VCaP (cell line): ENCODE data around the gene PDE4D.

ENCODE experiments used
- H3K27ac ChIP-seq: fragments of 450-650 bp; 2 replicates; pipeline ENCODE4 v1.5.1; 2017
- CTCF ChIP-seq: fragments of 450-650 bp; conservative IDR thresholded peaks from 2 replicates; pipeline ENCODE4 v1.5.1; 2017; ENCODE audit warnings: mild to moderate bottlenecking, moderate library complexity

PDE4D gene

DNA sequence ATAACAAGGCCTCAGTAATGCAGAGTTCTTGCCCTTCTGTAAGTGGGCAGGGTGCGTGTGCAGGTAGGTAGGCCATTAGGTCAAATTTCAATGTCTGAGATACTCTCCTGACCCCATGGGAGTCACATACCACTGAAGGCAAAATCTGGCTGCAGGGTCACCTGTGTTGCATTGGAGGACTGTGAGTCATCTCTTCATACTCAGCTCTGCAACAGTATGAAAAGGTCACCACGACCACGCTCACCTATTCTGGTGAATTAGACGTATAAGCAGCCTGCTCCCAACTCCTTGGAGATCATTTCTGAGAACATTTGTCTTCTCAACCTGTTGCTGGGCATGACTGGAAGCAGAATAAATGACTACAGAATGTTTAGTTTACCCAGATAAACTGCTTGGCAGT, 599.8 kb downstream of the PDE4D start:
- TF ChIP-seq CTCF: no peak
- no peak overlapping the region for H3K27ac ChIP-seq

DNA sequence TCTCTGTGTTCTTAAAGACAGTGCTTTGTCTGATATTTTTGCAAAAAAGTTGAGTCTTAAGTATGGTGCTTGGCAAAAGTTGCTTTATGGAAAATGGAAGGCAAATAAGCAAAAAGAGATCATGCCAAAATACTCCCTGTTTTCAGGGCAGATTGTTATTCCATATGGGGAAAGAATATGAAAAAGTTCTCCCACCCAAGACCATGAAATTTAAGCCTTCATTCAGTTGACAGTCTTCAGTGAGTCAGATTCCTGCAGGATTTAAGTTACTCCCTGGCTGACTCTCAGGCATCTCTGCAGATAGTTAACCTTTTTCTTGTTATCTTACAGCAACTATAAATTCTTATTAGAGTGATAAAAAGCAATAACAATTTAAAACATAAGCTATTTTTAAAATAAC, 601.6 kb downstream of the PDE4D start:
- no peak overlapping the region for H3K27ac ChIP-seq

GRCh38 chr5:59287884-59288283, 605.6 kb downstream of the PDE4D start:
- no peak overlapping the region for H3K27ac ChIP-seq
- TF ChIP-seq CTCF: no peak

More for the DNA sequence above, 601.6 kb downstream of the PDE4D start:
- TF ChIP-seq CTCF: no peak

- no peak for TF ChIP-seq CTCF
- H3K27ac ChIP-seq: no peak overlapping the region
Observed at GRCh38 chr5:59287361-59287760, 606.2 kb downstream of the PDE4D start.

- no peak overlapping the region for H3K27ac ChIP-seq
- TF ChIP-seq CTCF: no peak
Observed at GRCh38 chr5:59286510-59286909, 607.0 kb downstream of the PDE4D start.

DNA sequence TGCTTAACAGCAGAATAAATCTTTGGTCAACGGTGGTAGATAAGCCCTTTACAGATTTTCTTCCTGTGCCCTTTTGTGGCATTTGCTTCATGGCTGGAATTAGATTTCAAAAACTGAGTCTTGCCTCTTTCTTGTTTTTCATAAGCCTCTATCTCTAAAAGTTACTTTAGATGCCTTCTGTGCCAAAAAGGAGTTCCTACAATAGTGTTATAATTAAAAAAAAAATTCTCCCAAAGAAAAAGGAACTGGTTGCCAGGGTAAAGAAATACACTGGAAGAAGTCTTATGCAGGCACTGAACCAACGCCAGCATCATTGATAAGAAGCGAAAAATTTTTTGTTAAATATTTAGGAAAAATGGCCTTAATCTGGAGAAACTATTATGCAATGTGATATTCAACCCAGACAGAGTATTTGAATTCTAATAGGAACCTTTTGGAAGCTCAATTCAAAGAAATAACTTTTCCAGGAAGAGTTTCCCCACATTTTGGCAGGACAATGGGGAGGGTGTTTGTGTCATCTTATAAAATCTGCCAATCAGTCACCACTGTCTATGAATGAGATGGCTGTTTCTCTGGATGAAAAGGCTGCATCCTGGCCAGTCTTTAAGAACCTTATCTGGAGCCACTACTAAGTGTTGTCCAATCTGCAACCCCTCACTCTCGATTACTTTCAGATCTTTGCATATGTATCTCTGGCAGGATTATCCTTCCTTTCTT, 608.1 kb downstream of the PDE4D start:
- TF ChIP-seq CTCF: no peak
- H3K27ac ChIP-seq: no peak overlapping the region

- H3K27ac ChIP-seq: no peak overlapping the region
- TF ChIP-seq CTCF: no peak
Observed at GRCh38 chr5:59282726-59283125, 610.8 kb downstream of the PDE4D start.
